GM21576 (cell line): ENCODE data around the gene TRIM37.
"Not testable (repeated sequence)": the region's sequence is repeated elsewhere in the genome, so short reads cannot be mapped to it uniquely, and the experiment has no call there.

Experiments used
- ATAC-seq: cut with Tn5 transposase; IDR thresholded peaks from one replicate; pipeline ENCODE4 v1.9.1; 2021; ENCODE audit warnings: mild to moderate bottlenecking, moderate library complexity; ENCODE audit not compliant: unreplicated experiment

The TRIM37 gene

GRCh38 chr17:58954358-58954757 lies 152.3 kb downstream of the TRIM37 start:
- ATAC-seq: not testable (repeated sequence)

GRCh38 chr17:58947824-58948223 lies 158.9 kb downstream of the TRIM37 start:
- ATAC-seq: no peak

- no peak for ATAC-seq
Observed at GRCh38 chr17:58947411-58947810, 159.3 kb downstream of the TRIM37 start.

- no peak for ATAC-seq
Observed at GRCh38 chr17:58944166-58944565, 162.5 kb downstream of the TRIM37 start.

GRCh38 chr17:58936295-58936694 lies 170.4 kb downstream of the TRIM37 start:
- ATAC-seq: no peak

GRCh38 chr17:58932956-58933355 lies 173.7 kb downstream of the TRIM37 start:
- no peak for ATAC-seq
